Loucy (cell line): ENCODE results near the gene CFH.
"Not testable (repeated sequence)": the region's sequence is repeated elsewhere in the genome, so short reads cannot be mapped to it uniquely, and the experiment has no call there.

Experiments used
- H2AFZ ChIP-seq: fragments of 200-600 bp; sonication (generic); 2 replicates; pipeline ENCODE4 v1.6.0; 2016; ENCODE audit warnings: antibody characterized with exemption, mild to moderate bottlenecking, low read length, moderate library complexity
- H3F3A ChIP-seq: fragments of 200-600 bp; 2 replicates; pipeline ENCODE4 v1.6.0; 2016; ENCODE audit warnings: antibody characterized with exemption, low read depth, mild to moderate bottlenecking
- H3K27me3 ChIP-seq: fragments of 200-600 bp; sonication (generic); 2 replicates; pipeline ENCODE4 v1.6.1; 2014; ENCODE audit warnings: low read length, mild to moderate bottlenecking; ENCODE audit not compliant: insufficient read depth, poor library complexity, severe bottlenecking
- H3K36me3 ChIP-seq: fragments of 200-600 bp; sonication (generic); 2 replicates; pipeline ENCODE4 v1.6.1; 2016; ENCODE audit warnings: low read length; ENCODE audit not compliant: insufficient read depth
- H3K4me1 ChIP-seq: fragments of 200-600 bp; sonication (generic); 2 replicates; pipeline ENCODE4 v1.5.1; 2014; ENCODE audit warnings: low read length, mild to moderate bottlenecking; ENCODE audit not compliant: insufficient read depth, poor library complexity, severe bottlenecking
- H3K4me2 ChIP-seq: fragments of 200-600 bp; sonication (generic); 2 replicates; pipeline ENCODE4 v1.6.0; 2014; ENCODE audit warnings: antibody characterized with exemption, low read length, low read depth, mild to moderate bottlenecking; ENCODE audit not compliant: poor library complexity, severe bottlenecking
- H3K4me3 ChIP-seq: fragments of 200-600 bp; sonication (generic); 2 replicates; pipeline ENCODE4 v1.5.1; 2014; ENCODE audit warnings: low read length, mild to moderate bottlenecking, mixed read lengths; ENCODE audit not compliant: poor library complexity, severe bottlenecking
- H3K79me2 ChIP-seq: fragments of 200-600 bp; sonication (generic); 2 replicates; pipeline ENCODE4 v1.6.1; 2014; ENCODE audit warnings: low read length; ENCODE audit not compliant: insufficient read depth
- H3K9ac ChIP-seq: fragments of 200-600 bp; sonication (generic); 2 replicates; pipeline ENCODE4 v1.6.0; 2014; ENCODE audit warnings: mild to moderate bottlenecking, low read depth, low read length, moderate library complexity; ENCODE audit not compliant: poor library complexity, severe bottlenecking
- H3K9me2 ChIP-seq: fragments of 200-600 bp; sonication (generic); replicated peaks from 2 replicates; pipeline ENCODE4 v1.6.1; 2016; ENCODE audit warnings: low read depth, low read length, mixed read lengths
- H3K9me3 ChIP-seq: fragments of 200-600 bp; sonication (generic); 2 replicates; pipeline ENCODE4 v1.6.1; 2014; ENCODE audit warnings: mild to moderate bottlenecking, antibody characterized with exemption, low read length, low read depth; ENCODE audit not compliant: insufficient read depth
- H4K20me1 ChIP-seq: fragments of 200-600 bp; sonication (generic); 2 replicates; pipeline ENCODE4 v1.6.0; 2014; ENCODE audit warnings: antibody characterized with exemption, low read length, mild to moderate bottlenecking; ENCODE audit not compliant: insufficient read depth, poor library complexity, severe bottlenecking
- EZH2phosphoT487 ChIP-seq: fragments of 200-600 bp; IDR thresholded peaks from 2 replicates; pipeline ENCODE4 v1.6.1; 2018; ENCODE audit warnings: antibody characterized with exemption, mild to moderate bottlenecking, moderate library complexity, borderline replicate concordance
- TF ChIP-seq, protein P1 (sequence below): fragments of 200-600 bp; sonication (generic); conservative IDR thresholded peaks from 2 replicates; pipeline ENCODE4 v1.5.1; 2014; ENCODE audit warnings: mild to moderate bottlenecking, antibody characterized with exemption, low read length

CFH gene

GRCh38 chr1:196779093-196779492 lies 127.2 kb downstream of the CFH start:
- no peaks in the 10 kb centered on the region for H3F3A ChIP-seq
- no peak for TF ChIP-seq EZH2phosphoT487
- TF ChIP-seq, protein P1, sequence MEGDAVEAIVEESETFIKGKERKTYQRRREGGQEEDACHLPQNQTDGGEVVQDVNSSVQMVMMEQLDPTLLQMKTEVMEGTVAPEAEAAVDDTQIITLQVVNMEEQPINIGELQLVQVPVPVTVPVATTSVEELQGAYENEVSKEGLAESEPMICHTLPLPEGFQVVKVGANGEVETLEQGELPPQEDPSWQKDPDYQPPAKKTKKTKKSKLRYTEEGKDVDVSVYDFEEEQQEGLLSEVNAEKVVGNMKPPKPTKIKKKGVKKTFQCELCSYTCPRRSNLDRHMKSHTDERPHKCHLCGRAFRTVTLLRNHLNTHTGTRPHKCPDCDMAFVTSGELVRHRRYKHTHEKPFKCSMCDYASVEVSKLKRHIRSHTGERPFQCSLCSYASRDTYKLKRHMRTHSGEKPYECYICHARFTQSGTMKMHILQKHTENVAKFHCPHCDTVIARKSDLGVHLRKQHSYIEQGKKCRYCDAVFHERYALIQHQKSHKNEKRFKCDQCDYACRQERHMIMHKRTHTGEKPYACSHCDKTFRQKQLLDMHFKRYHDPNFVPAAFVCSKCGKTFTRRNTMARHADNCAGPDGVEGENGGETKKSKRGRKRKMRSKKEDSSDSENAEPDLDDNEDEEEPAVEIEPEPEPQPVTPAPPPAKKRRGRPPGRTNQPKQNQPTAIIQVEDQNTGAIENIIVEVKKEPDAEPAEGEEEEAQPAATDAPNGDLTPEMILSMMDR = no peak
- no peaks in the 10 kb centered on the region for H3K27me3 ChIP-seq

DNA sequence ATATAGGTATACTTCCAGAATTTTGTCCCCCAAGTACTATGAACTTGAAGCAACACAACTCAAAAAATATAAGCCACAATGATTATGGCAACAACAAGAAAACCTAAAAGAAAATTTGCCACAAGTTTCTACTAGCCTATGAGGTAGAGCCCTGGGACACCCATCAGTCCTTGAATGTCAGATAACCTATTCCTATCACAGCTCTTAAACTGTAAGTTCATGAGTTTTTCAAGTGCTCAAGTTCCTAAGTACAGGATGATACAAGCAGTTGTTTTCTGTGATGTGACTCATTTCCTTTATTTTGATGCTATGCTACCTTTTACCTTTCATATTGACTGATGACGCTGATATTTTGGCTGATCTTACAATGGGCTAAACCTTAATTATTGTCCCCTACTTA lies 139.4 kb downstream of the CFH start:
- H3K4me2 ChIP-seq, H3F3A ChIP-seq, H3K9ac ChIP-seq, H3K4me3 ChIP-seq, H3K79me2 ChIP-seq, H3K9me3 ChIP-seq, H3K4me1 ChIP-seq, H4K20me1 ChIP-seq, H2AFZ ChIP-seq, H3K36me3 ChIP-seq, H3K9me2 ChIP-seq, H3K27me3 ChIP-seq: not testable (repeated sequence)

More at GRCh38 chr1:196779093-196779492, 127.2 kb downstream of the CFH start:
- no peaks in the 10 kb centered on the region for H3K9me3 ChIP-seq
- H3K4me1 ChIP-seq = no peaks in the 10 kb centered on the region
- H3K9ac ChIP-seq = no peak overlapping the region
- no peaks in the 10 kb centered on the region for H4K20me1 ChIP-seq
- H2AFZ ChIP-seq = no peak overlapping the region
- H3K79me2 ChIP-seq = no peaks in the 10 kb centered on the region
- H3K4me3 ChIP-seq = no peak overlapping the region
- no peaks in the 10 kb centered on the region for H3K9me2 ChIP-seq
- no peak overlapping the region for H3K4me2 ChIP-seq
- H3K36me3 ChIP-seq = no peaks in the 10 kb centered on the region

GRCh38 chr1:196794103-196794502 lies 142.3 kb downstream of the CFH start:
- not testable (repeated sequence) for H3K36me3 ChIP-seq, H3K9ac ChIP-seq, H3K4me1 ChIP-seq

More at GRCh38 chr1:196794103-196794502, 142.3 kb downstream of the CFH start:
- H2AFZ ChIP-seq, H3K9me3 ChIP-seq, H3K4me3 ChIP-seq, H3F3A ChIP-seq, H3K4me2 ChIP-seq, H3K27me3 ChIP-seq, H3K79me2 ChIP-seq, H4K20me1 ChIP-seq, H3K9me2 ChIP-seq: not testable (repeated sequence)
